Panc1 (cell line): ENCODE results near the gene NEGR1.

Experiments used
- POLR2AphosphoS5 ChIP-seq: IDR thresholded peaks from 2 replicates; pipeline ENCODE4 v1.6.1; 2012; ENCODE audit warnings: mild to moderate bottlenecking, low read depth, low read length, moderate library complexity
- SIN3A ChIP-seq: IDR thresholded peaks from 2 replicates; pipeline ENCODE4 v1.6.1; 2012; ENCODE audit warnings: low read depth, mild to moderate bottlenecking, low read length, moderate library complexity, borderline replicate concordance; ENCODE audit not compliant: insufficient read depth
- TCF7L2 ChIP-seq: IDR thresholded peaks from 2 replicates; pipeline ENCODE4 v1.6.1; 2011; ENCODE audit warnings: mild to moderate bottlenecking, low read depth, low read length, inconsistent platforms
- TF ChIP-seq, protein P1 (sequence below): fragments of 450-650 bp; IDR thresholded peaks from 2 replicates; pipeline ENCODE4 v1.5.1; 2017; ENCODE audit warnings: mild to moderate bottlenecking

DNA sequence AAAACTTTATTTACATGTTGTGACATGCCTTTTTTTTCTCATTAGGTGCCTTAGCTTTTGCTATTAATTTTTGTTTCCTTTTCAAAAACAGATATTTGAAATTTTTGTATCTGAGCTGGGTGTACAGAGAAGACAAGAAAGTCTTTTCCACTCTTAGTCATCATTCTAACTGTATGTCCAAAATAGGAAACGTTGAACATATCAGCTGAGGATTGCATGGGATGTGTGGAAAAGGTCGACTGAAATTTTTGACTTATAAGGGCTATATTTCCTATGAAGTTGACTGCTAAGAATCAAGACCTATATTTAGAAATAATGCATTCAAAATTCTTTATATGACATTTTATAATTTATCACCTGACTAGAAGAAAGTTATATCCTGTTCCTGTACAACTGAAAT lies 931.5 kb downstream of the NEGR1 start:
- TF ChIP-seq, protein P1, sequence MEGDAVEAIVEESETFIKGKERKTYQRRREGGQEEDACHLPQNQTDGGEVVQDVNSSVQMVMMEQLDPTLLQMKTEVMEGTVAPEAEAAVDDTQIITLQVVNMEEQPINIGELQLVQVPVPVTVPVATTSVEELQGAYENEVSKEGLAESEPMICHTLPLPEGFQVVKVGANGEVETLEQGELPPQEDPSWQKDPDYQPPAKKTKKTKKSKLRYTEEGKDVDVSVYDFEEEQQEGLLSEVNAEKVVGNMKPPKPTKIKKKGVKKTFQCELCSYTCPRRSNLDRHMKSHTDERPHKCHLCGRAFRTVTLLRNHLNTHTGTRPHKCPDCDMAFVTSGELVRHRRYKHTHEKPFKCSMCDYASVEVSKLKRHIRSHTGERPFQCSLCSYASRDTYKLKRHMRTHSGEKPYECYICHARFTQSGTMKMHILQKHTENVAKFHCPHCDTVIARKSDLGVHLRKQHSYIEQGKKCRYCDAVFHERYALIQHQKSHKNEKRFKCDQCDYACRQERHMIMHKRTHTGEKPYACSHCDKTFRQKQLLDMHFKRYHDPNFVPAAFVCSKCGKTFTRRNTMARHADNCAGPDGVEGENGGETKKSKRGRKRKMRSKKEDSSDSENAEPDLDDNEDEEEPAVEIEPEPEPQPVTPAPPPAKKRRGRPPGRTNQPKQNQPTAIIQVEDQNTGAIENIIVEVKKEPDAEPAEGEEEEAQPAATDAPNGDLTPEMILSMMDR: no peak
- no peak for TF ChIP-seq POLR2AphosphoS5
- TF ChIP-seq SIN3A: no peak
- TF ChIP-seq TCF7L2: no peak
